Measurements from ENCODE around the gene SLC13A5. TPM values are rescaled to one million over a fixed set of nuclear protein-coding genes. Genes with fewer than 3 reads are reported as not detected.

SLC13A5 gene
- total RNA-seq, 2 experiments from 2014 or later = not detected

DNA sequence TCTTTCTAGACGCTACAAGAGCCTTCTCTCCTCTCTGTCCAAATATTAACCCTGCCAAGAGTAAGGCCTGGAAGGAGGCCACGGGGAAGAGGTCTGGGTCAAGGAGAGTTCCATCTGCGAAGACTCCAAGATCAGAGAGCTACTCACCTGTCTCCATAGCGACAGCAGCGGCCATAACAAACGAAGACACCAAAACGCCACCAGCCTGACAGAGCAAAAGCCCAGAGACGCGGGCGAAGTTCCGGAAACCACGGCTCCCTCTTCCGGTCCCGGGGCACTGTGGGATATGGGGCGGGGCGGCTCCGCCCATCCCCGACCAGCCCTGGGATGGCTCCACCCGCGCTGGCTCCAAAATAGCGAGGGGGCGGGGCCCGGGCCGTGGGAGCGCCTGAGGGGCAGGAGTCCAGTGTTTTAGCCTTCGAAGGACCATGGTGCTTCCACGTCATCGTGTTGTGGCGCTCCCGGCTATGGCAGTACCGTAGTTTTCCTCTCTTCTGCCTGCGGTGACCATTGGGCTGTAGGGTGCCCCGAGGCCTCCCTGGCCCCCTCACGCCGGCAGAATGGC is 61.7 kb downstream of the SLC13A5 start, which contains the start of the genes C17orf100 and MED31:
C17orf100 (plus strand) TSS at position 409 of the 565 bp plus-strand sequence; CDS start at position 561, 152 bp downstream.
MED31 (minus strand) TSS at position 252 of the 565 bp plus-strand sequence; CDS start at position 175, 77 bp downstream.
- ChIA-PET CTCF (interaction anchor here (1.0 to 1.3 kb wide), 2 partner anchors 9 to 10 kb away, joined by 3 read pairs; no protein-coding TSS in a partner anchor), POLR2A (interaction anchor here (1.0 to 1.4 kb wide), 2 partner anchors 9 to 10 kb away, joined by 4 to 7 read pairs; no protein-coding TSS in a partner anchor)

GRCh38 chr17:6648181-6648580 is 65.0 kb downstream of the SLC13A5 start:
- ChIA-PET POLR2A (no interaction called here), CTCF (interaction anchor here (0.8 kb wide), 1 partner anchor 175 kb away, joined by 3 read pairs; no protein-coding TSS in a partner anchor)

DNA sequence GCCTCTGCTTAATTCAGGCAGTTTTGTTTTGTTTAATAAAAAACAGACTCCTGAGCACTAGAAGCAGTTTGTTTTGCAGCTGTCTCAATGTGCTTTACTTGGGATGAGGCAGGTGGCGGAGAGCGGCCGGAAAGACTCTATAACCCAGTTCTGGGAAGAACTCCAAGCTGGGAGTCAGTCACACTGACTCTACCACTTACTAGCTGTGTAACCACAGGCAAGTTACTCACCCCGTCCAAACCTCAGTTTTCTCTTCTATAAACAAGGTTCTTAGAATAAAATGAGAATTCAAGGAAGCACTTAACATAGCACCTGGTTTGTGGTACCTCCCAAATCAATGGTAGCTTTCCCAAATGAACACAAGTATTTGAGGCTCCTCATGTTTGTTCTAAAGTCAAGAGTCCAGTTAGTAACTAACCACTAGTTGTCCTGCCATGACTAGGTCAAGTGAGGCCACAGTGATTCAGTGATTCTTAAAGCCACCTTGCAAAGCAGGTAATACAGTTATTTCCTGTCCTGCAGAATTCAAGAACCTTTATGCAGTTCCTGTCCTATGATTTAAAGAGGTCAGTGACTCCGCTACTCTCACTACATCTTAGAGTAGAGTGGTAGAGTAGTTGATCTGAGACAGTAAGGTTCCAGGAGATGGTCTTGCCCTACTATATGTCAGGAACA is 69.6 kb downstream of the SLC13A5 start:
- ChIA-PET POLR2A (no interaction called here), CTCF (no interaction called here)

DNA sequence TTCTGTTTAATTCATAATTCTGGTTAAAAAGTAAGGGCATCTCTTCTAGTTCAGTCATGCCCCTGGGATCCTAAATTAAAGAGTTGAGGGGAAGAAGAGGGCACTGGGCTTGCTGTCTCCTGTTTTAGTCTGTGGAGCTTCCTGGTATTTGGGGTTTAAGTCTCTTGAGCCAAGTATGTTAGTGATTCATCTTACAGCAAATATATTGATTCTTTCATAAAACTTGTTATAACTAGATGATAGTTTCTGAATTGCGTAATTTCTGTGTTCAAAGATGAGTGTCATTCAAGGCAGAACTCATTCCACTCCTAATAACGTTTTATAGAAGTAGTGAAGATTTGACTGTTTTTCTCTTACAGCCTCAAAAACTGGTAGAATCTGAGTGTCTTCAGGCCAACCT is 70.6 kb downstream of the SLC13A5 start:
- CTCF ChIA-PET = interaction anchor here (1.0 kb wide), 1 partner anchor 9 kb away, joined by 3 read pairs; the partner anchor contains the start of genes C17orf100 and MED31
- POLR2A ChIA-PET = interaction anchor here (1.2 to 1.4 kb wide), 2 partner anchors 8 to 198 kb away, joined by 3 to 4 read pairs; partner anchors contain the start of genes C17orf100, MED31 and PIMREG

- ChIA-PET POLR2A (interaction anchor here (0.8 to 1.4 kb wide), 2 partner anchors 10 to 197 kb away, joined by 3 to 7 read pairs; partner anchors contain the start of genes C17orf100, MED31 and PIMREG), CTCF (interaction anchor here (0.8 to 1.0 kb wide), 2 partner anchors 10 to 91 kb away, joined by 3 read pairs; partner anchors contain the start of genes C17orf100 and MED31)
These were observed 71.8 kb downstream of the SLC13A5 start for GRCh38 chr17:6641247-6641863.

- CTCF ChIA-PET = interaction anchor here (1.0 kb wide), 1 partner anchor 91 kb away, joined by 3 read pairs; no protein-coding TSS in a partner anchor
- POLR2A ChIA-PET = interaction anchor here (0.5 to 0.8 kb wide), 2 partner anchors 10 kb away, joined by 3 to 7 read pairs; partner anchors contain the start of genes C17orf100 and MED31
These were observed 72.5 kb downstream of the SLC13A5 start, which contains the start of the genes KIAA0753 and TXNDC17 for GRCh38 chr17:6640536-6641246. KIAA0753 (minus strand) TSS chr17:6640711; CDS start chr17:6635103, 5,608 bp downstream. TXNDC17 (plus strand) TSS chr17:6641060; CDS start chr17:6641083, 23 bp downstream.

GRCh38 chr17:6639586-6640535 is 73.3 kb downstream of the SLC13A5 start:
- CTCF ChIA-PET = no interaction called here

DNA sequence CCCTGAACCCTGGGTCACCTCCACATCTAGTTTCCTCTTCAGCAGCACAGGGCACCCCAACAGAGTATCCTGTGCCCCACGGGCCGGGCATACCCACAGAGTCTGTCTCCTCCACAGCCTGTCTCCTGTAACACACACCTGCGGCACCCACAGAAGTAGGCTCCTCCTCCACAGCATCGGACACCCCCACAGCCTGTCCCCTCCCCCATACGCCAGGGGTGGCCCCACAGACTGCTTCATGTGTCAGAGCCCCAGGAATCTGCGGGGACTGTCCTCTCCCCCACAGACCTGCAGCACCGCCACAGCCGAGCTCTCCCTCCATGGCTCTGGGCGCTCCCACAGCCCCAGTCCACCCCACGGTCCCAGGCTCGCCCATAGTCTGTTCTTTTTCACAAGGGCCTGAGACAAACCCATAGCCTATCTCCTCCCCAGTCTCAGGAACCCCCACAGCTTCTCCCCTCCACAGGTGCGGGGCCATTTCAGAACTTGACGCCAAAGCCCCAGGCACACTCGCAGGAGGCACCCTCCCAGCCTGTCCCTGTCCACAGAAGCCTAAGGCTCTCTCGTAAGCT is 74.1 kb downstream of the SLC13A5 start:
- ChIA-PET CTCF (no interaction called here), POLR2A (interaction anchor here (0.6 kb wide), 1 partner anchor 196 kb away, joined by 12 read pairs; no protein-coding TSS in a partner anchor)

More at GRCh38 chr17:6639586-6640535, 73.3 kb downstream of the SLC13A5 start:
- POLR2A ChIA-PET = interaction anchor here (0.5 to 0.7 kb wide), 2 partner anchors 11 to 65 kb away, joined by 3 read pairs; no protein-coding TSS in a partner anchor

DNA sequence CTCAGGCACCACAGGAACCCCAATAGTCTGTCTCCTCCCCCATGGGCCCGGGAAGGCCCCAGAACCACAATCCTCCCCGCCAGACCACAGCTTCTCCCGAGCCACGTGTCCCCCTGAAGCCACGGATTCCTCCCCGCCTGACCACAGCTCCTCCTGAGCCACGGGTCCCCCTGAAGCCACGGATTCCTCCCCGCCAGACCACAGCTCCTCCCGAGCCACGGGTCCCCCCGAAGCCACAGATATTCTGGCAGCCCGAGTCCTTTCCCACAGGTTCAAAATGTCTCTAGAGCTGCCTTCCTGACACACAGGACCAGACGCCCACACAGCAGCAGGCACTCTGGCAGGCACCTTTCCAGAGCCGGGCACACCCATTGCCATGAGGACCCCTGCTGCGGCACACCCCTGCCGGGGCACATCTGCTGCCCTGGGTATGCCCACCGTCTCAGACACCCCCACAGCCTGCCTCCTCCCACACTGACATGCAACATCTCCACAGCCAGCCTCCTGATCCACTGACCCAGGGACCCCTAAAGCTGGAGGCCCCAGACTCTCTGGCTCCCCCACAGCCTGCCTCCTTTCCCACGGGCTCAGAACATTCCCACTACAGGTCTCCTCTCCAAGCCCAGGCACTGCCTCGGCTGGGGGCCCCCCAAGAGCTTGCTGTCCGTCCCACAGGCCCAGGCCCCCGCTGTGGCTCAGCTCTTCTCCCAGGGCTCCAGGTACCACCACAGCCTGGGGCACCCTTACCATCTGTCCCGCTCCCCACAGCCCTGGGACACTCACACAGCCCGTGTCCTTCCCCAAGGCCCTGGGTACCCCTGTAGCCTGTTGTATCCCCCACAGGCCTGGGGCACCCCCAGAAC is 74.9 kb downstream of the SLC13A5 start:
- ChIA-PET POLR2A (no interaction called here), CTCF (no interaction called here)

- ChIA-PET CTCF (no interaction called here), POLR2A (no interaction called here)
These were observed 75.7 kb downstream of the SLC13A5 start for GRCh38 chr17:6637458-6637840.

DNA sequence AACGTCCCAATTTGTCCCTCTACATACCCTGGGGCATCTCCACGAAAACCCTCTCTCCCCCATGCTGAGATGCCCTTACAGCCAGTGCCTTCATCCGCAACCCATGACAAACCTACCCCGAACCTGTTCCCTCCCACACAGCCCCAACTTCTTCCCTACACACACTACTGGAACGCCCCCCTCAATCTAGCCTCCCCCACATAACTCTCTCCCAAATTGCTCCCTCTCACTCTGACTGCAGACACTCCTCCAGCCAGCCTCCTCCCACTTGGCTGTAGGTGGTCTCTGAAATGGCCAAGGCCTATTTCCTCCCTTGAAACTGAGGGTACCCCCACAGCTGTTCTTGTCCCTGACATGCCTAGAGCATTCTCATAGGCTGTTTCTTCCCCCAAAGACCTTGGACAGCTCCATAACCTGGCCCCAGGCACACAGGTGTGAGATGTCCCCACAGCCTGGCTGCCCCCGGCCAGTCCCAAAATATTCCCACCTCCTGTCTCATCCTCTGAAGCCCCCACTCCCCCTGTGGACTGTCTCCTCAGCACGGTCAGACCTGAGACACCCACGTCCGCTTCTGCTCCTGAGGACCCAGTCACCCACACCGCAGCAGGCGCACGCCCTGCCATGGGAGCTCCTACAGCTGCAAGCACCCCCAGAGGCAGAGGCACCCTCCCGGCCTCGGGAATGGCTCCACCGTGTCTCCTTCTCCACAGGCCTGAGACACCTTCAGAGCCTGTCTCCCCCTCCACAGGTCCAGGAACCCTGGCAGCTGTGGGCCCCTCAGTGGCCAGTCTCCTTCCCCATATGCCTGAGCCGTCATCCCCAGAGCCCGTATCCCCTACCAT is 76.3 kb downstream of the SLC13A5 start:
- ChIA-PET POLR2A (no interaction called here), CTCF (no interaction called here)

GRCh38 chr17:6636105-6636504 is 77.1 kb downstream of the SLC13A5 start:
- CTCF ChIA-PET = no interaction called here
- POLR2A ChIA-PET = no interaction called here

Measured in activated CD8-positive, alpha-beta memory T cell treated with anti-CD3 and anti-CD28 coated beads for 36 hours (primary cell).